PC-9 (cell line): Measurements from ENCODE around the gene TBX3.

Experiments used
- EZH2 ChIP-seq: fragments of 200-600 bp; sonication (generic); IDR thresholded peaks from 2 replicates; pipeline ENCODE4 v1.8.0; 2017; ENCODE audit warnings: antibody characterized with exemption, low read depth
- TF ChIP-seq, protein P1 (sequence below): fragments of 200-600 bp; sonication (generic); conservative IDR thresholded peaks from 2 replicates; pipeline ENCODE4 v1.6.1; 2017; ENCODE audit warnings: mixed run types, antibody characterized with exemption, mild to moderate bottlenecking, moderate library complexity

DNA sequence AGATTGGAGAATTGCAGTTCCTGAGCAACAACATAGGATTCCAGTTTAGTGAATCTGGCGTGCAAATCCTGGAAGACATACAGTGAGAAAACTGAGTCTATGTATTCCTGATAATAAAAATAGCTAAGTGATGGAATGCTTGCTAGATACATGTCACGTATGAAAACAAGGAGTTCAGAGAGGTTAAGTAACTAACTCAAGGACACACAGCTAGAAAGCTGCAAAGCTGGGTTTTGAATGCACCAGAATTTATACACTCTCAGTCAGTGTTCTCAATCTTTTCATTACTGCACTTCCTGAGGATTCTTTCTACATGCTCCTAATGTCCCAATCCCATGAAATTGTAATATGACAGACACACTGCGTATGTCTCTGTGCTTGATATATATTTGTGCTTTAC is 35.3 kb downstream of the TBX3 start:
- TF ChIP-seq, protein P1, sequence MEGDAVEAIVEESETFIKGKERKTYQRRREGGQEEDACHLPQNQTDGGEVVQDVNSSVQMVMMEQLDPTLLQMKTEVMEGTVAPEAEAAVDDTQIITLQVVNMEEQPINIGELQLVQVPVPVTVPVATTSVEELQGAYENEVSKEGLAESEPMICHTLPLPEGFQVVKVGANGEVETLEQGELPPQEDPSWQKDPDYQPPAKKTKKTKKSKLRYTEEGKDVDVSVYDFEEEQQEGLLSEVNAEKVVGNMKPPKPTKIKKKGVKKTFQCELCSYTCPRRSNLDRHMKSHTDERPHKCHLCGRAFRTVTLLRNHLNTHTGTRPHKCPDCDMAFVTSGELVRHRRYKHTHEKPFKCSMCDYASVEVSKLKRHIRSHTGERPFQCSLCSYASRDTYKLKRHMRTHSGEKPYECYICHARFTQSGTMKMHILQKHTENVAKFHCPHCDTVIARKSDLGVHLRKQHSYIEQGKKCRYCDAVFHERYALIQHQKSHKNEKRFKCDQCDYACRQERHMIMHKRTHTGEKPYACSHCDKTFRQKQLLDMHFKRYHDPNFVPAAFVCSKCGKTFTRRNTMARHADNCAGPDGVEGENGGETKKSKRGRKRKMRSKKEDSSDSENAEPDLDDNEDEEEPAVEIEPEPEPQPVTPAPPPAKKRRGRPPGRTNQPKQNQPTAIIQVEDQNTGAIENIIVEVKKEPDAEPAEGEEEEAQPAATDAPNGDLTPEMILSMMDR, result no peak
- no peak for TF ChIP-seq EZH2
